GM23338 (cell line): Measurements from ENCODE around the gene MRPL23. TPM values are rescaled to one million over a fixed set of nuclear protein-coding genes. Genes with fewer than 3 reads are reported as not detected.

Source experiments
- EZH2phosphoT487 ChIP-seq: fragments of 200-600 bp; sonication (generic); IDR thresholded peaks from one replicate; pipeline ENCODE4 v1.8.1; 2018; ENCODE audit warnings: antibody characterized with exemption; ENCODE audit not compliant: unreplicated experiment
- REST ChIP-seq: IDR thresholded peaks from one replicate; pipeline ENCODE4 v1.6.1; 2018; ENCODE audit warnings: antibody characterized with exemption; ENCODE audit not compliant: unreplicated experiment
- ZNF462 ChIP-seq: fragments of 250-450 bp; sonication (Bioruptor Pico); IDR thresholded peaks from 2 replicates; pipeline ENCODE4 v1.5.0; 2020; ENCODE audit warnings: mild to moderate bottlenecking, moderate library complexity
- polyA plus RNA-seq: library from polyadenylated mRNA; unstranded; fragments of >200 nt; fragmentation: Nextera tagmentation; extraction: Ambion mirVana; gene quantifications from 2 replicates; pipeline ENCODE4 v1.2.1, GENCODE V29; 2016
- total RNA-seq: library from RNA; depleted of rRNA; stranded (reverse); fragments of >200 nt; shearing (Covaris generic); gene quantifications from 2 replicates; pipeline ENCODE4 v1.2.3, GENCODE V29; 2014

MRPL23 gene
- total and polyA plus RNA-seq, 2 experiments from 2014 or later, result 84.7 to 91.5 TPM

- TF ChIP-seq ZNF462 (CRISPR knock-in tag) (no peak), REST (no peak), EZH2phosphoT487 (no peak)
These were observed 13.5 kb upstream of the MRPL23 start (continued) for GRCh38 chr11:1933416-1934334.
